Sciatic nerve (tissue), 2 donors: Measurements from ENCODE around the gene HOXB1. TPM values are rescaled to one million over a fixed set of nuclear protein-coding genes. Genes with fewer than 3 reads are reported as not detected.

Experiments used
- ATAC-seq: fragments of 200-7000 bp; cut with Tn5 transposase; one replicate; pipeline ENCODE4 v1.9.1; 2020; ENCODE audit warnings: mild to moderate bottlenecking, moderate library complexity
- DNase-seq: peaks from one replicate; pipeline ENCODE4 v3.0.0-alpha.2; 2020; ENCODE audit warnings: low spot score
- intact Hi-C: fragments of 100-400 bp; cut with DNase I; formaldehyde crosslinking; loops from one replicate; pipeline ENCODE4 v1.14.2; 2022
- total RNA-seq: library from RNA; stranded (reverse); fragmentation: NEBNext Ultra II Directional; extraction: Animal tissue kit (Norgen Biotek cat#: 25700); gene quantifications from one replicate; pipeline ENCODE4 v1.2.1, GENCODE V29; 2021
- donor health status: DM: no; HTN: no; CAD: no.
- donor health status: DM: no; HTN: no; CAD: no.

Gene HOXB1
- not detected for total RNA-seq

GRCh38 chr17:48530887-48531272, at the start of gene HOXB1:
Gene HOXB1 (minus strand): TSS chr17:48531011. CDS start chr17:48530904, 107 bp downstream.
- intact Hi-C loops = no loop called here
- ATAC-seq = no peak
- DNase-seq = no peak

- ATAC-seq (no peak), DNase-seq (no peak)
- intact Hi-C loops = no loop called here
Observed at GRCh38 chr17:48579760-48580554, 49.1 kb upstream of the HOXB1 start.

- no peak for ATAC-seq
Observed at GRCh38 chr17:48579471-48579759, 48.6 kb upstream of the HOXB1 start.

GRCh38 chr17:48578616-48579470, 48.0 kb upstream of the HOXB1 start:
- no peak for DNase-seq
- intact Hi-C loops = no loop called here
- ATAC-seq = peak; percentile 45

More at GRCh38 chr17:48579471-48579759, 48.6 kb upstream of the HOXB1 start:
- intact Hi-C loops = no loop called here
- no peak for DNase-seq

- DNase-seq (peak; percentile 90), ATAC-seq (peak; percentile 75)
- intact Hi-C loops = loop anchor here (2.0 kb wide), 1 partner anchor 23 kb away; no protein-coding TSS in a partner anchor
Observed at GRCh38 chr17:48577946-48578615, 47.3 kb upstream of the HOXB1 start, which contains the start of gene HOXB4. Gene HOXB4 (minus strand): TSS chr17:48578350. CDS start chr17:48578319, 31 bp downstream.

- no peak for DNase-seq
- intact Hi-C loops = loop anchor here (2.0 kb wide), 1 partner anchor 23 kb away; no protein-coding TSS in a partner anchor
- ATAC-seq = no peak
Observed at GRCh38 chr17:48577330-48577945, 46.6 kb upstream of the HOXB1 start.

- intact Hi-C loops = loop anchor here (2.0 kb wide), 1 partner anchor 22 kb away; no protein-coding TSS in a partner anchor
- DNase-seq (no peak), ATAC-seq (peak; percentile 18)
Observed at GRCh38 chr17:48576479-48577309, 45.9 kb upstream of the HOXB1 start.

GRCh38 chr17:48575673-48576478, 45.1 kb upstream of the HOXB1 start:
- intact Hi-C loops = loop anchor here (2.0 kb wide), 1 partner anchor 21 kb away; no protein-coding TSS in a partner anchor
- no peak for ATAC-seq

GRCh38 chr17:48575066-48575582, 44.3 kb upstream of the HOXB1 start:
- no peak for ATAC-seq
- no peak for DNase-seq
- intact Hi-C loops = no loop called here

More at GRCh38 chr17:48575673-48576478, 45.1 kb upstream of the HOXB1 start:
- no peak for DNase-seq

GRCh38 chr17:48574505-48575065, 43.8 kb upstream of the HOXB1 start:
- intact Hi-C loops = no loop called here
- DNase-seq = no peak
- no peak for ATAC-seq

GRCh38 chr17:48571826-48572417, 41.1 kb upstream of the HOXB1 start:
- ATAC-seq = no peak
- intact Hi-C loops = no loop called here
- no peak for DNase-seq

GRCh38 chr17:48571024-48571818, 40.4 kb upstream of the HOXB1 start:
- intact Hi-C loops = no loop called here
- ATAC-seq = no peak

GRCh38 chr17:48570325-48571023, 39.7 kb upstream of the HOXB1 start:
- intact Hi-C loops = no loop called here
- peak; percentile 34 for ATAC-seq
- no peak for DNase-seq

More at GRCh38 chr17:48571024-48571818, 40.4 kb upstream of the HOXB1 start:
- no peak for DNase-seq

- ATAC-seq (no peak), DNase-seq (no peak)
- intact Hi-C loops = no loop called here
Observed at GRCh38 chr17:48569674-48570324, 39.0 kb upstream of the HOXB1 start.

- ATAC-seq (no peak), DNase-seq (no peak)
- intact Hi-C loops = no loop called here
Observed at GRCh38 chr17:48569240-48569582, 38.4 kb upstream of the HOXB1 start.
